ENCODE results near the gene RAI14. TPM values are rescaled to one million over a fixed set of nuclear protein-coding genes. Genes with fewer than 3 reads are reported as not detected.
"Not testable (repeated sequence)": the region's sequence is repeated elsewhere in the genome, so short reads cannot be mapped to it uniquely, and the experiment has no call there.

Gene RAI14
- total RNA-seq, 1 donor from 2014 or later = 6.7 TPM

- ATAC-seq = no peak
- DNase-seq (ENCODE audit: missing footprints) = no peak
These were observed 60.9 kb downstream of the RAI14 start for GRCh38 chr5:34716986-34717385.

GRCh38 chr5:34717426-34718327, 61.5 kb downstream of the RAI14 start:
- intact Hi-C loops (cut with DNase I) = no loop called here
- peak; percentile 28 for ATAC-seq

More at GRCh38 chr5:34716986-34717385, 60.9 kb downstream of the RAI14 start:
- intact Hi-C loops (cut with DNase I) = no loop called here

GRCh38 chr5:34718516-34718915, 62.4 kb downstream of the RAI14 start:
- ATAC-seq (no peak), DNase-seq (ENCODE audit: missing footprints) (no peak)
- intact Hi-C loops (cut with DNase I) = no loop called here

More at GRCh38 chr5:34717426-34718327, 61.5 kb downstream of the RAI14 start:
- DNase-seq (ENCODE audit: missing footprints) = no peak

GRCh38 chr5:34719029-34719428, 62.9 kb downstream of the RAI14 start:
- ATAC-seq = no peak
- DNase-seq (ENCODE audit: missing footprints) = no peak
- intact Hi-C loops (cut with DNase I) = no loop called here

GRCh38 chr5:34721327-34721726, 65.2 kb downstream of the RAI14 start:
- DNase-seq (ENCODE audit: missing footprints) (no peak), ATAC-seq (no peak)
- intact Hi-C loops (cut with DNase I) = no loop called here

- no peak for DNase-seq (ENCODE audit: missing footprints)
- intact Hi-C loops (cut with DNase I) = no loop called here
- ATAC-seq = no peak
These were observed 66.1 kb downstream of the RAI14 start for GRCh38 chr5:34722183-34722582.

- DNase-seq (ENCODE audit: missing footprints) = no peak
- ATAC-seq = no peak
- intact Hi-C loops (cut with DNase I) = no loop called here
These were observed 68.6 kb downstream of the RAI14 start for GRCh38 chr5:34724741-34725140.

- ATAC-seq; intact Hi-C loops (cut with DNase I); DNase-seq (ENCODE audit: missing footprints): not testable (repeated sequence)
These were observed 71.1 kb downstream of the RAI14 start for GRCh38 chr5:34727166-34727749.

GRCh38 chr5:34728236-34728635, 72.1 kb downstream of the RAI14 start:
- intact Hi-C loops (cut with DNase I) = no loop called here
- ATAC-seq = no peak
- no peak for DNase-seq (ENCODE audit: missing footprints)

- intact Hi-C loops (cut with DNase I) = no loop called here
- no peak for DNase-seq (ENCODE audit: missing footprints)
- ATAC-seq = no peak
These were observed 75.5 kb downstream of the RAI14 start for GRCh38 chr5:34731435-34732232.

- ATAC-seq (no peak), DNase-seq (ENCODE audit: missing footprints) (no peak)
- intact Hi-C loops (cut with DNase I) = no loop called here
These were observed 78.2 kb downstream of the RAI14 start for GRCh38 chr5:34734326-34734725.

- intact Hi-C loops (cut with DNase I) = no loop called here
- ATAC-seq (no peak), DNase-seq (ENCODE audit: missing footprints) (no peak)
These were observed 79.6 kb downstream of the RAI14 start for GRCh38 chr5:34735491-34736426.

GRCh38 chr5:34736445-34737115, 80.5 kb downstream of the RAI14 start:
- intact Hi-C loops (cut with DNase I) = no loop called here
- ATAC-seq = no peak
- DNase-seq (ENCODE audit: missing footprints) = no peak

GRCh38 chr5:34737731-34738130, 81.6 kb downstream of the RAI14 start:
- intact Hi-C loops (cut with DNase I) = no loop called here

GRCh38 chr5:34738381-34738780, 82.3 kb downstream of the RAI14 start:
- DNase-seq (ENCODE audit: missing footprints) = no peak
- intact Hi-C loops (cut with DNase I) = no loop called here
- ATAC-seq = peak; percentile 9

More at GRCh38 chr5:34737731-34738130, 81.6 kb downstream of the RAI14 start:
- DNase-seq (ENCODE audit: missing footprints) = no peak
- no peak for ATAC-seq

- intact Hi-C loops (cut with DNase I) = no loop called here
- ATAC-seq (peak; percentile 97), DNase-seq (ENCODE audit: missing footprints) (no peak)
These were observed 84.3 kb downstream of the RAI14 start for GRCh38 chr5:34740389-34740806.

- intact Hi-C loops (cut with DNase I) = no loop called here
- ATAC-seq (no peak), DNase-seq (ENCODE audit: missing footprints) (no peak)
These were observed 85.9 kb downstream of the RAI14 start for GRCh38 chr5:34742061-34742460.

GRCh38 chr5:34743878-34744277, 87.8 kb downstream of the RAI14 start:
- DNase-seq (ENCODE audit: missing footprints) (no peak), ATAC-seq (no peak)
- intact Hi-C loops (cut with DNase I) = no loop called here
